Measurements from ENCODE around the gene EPB41. TPM values are rescaled to one million over a fixed set of nuclear protein-coding genes. Genes with fewer than 3 reads are reported as not detected.

EPB41 gene
- polyA plus RNA-seq, 1 of the 3 experiments (the other 2 are of a cell fraction), result 7.4 TPM

GRCh38 chr1:28966617-28967016 lies 52.2 kb downstream of the EPB41 start:
- Histone ChIP-seq H3K9ac (no peak overlapping the region), H3K9me2 (no peaks in the 10 kb centered on the region), H3K27ac (ENCODE audit: low read depth in 2 of 2, low read length in 1 of 2) (no peak overlapping the region), H3K27me3 (ENCODE audit: insufficient read depth) (no peaks in the 10 kb centered on the region), H2AFZ (ENCODE audit: low read depth) (no peak overlapping the region), H3F3A (replicated peaks; ENCODE audit: insufficient read depth) (peaks cover 4% of the 10 kb centered on the region), H3K4me1 (ENCODE audit: control insufficient read depth in 1 of 2, insufficient read depth in 2 of 2, low read depth in 1 of 2, low read length in 1 of 2) (peaks cover 0 to 2% of the 10 kb centered on the region in 2 experiments; a peak in 1 of 4 replicates), H3K9me3 (no peaks in the 10 kb centered on the region), H3K36me3 (replicated peaks in 1 of 2; ENCODE audit: control insufficient read depth in 1 of 2, insufficient read depth in 2 of 2, low read length in 1 of 2) (no peaks in the 10 kb centered on the region), H3K4me2 (no peak overlapping the region), H3K79me2 (ENCODE audit: insufficient read depth) (no peaks in the 10 kb centered on the region), H3K4me3 (ENCODE audit: low read depth in 2 of 2, low read length in 1 of 2) (no peak overlapping the region), H4K20me1 (ENCODE audit: insufficient read depth) (no peaks in the 10 kb centered on the region)
- 65% methylated on average over 2 of the region's 2 CpGs for WGBS (ENCODE audit: low lambda C conversion rate)
- POLR2A ChIA-PET, result no interaction called here
- TF ChIP-seq RCOR1 (IDR thresholded peaks at IDR 0.05; ENCODE audit: low read length) (no peak), MEF2A (IDR thresholded peaks at IDR 0.05; ENCODE audit: borderline replicate concordance, low read depth) (no peak), ELF1 (IDR thresholded peaks at IDR 0.05) (no peak), SMC3 (IDR thresholded peaks at IDR 0.05; ENCODE audit: low read depth, low read length) (no peak), CHD2 (IDR thresholded peaks at IDR 0.05; ENCODE audit: low read length, partially characterized antibody) (no peak)
- DNase-seq, result no peak
- CTCF ChIA-PET, result interaction anchor here (1.1 kb wide), 1 partner anchor 40 kb away, joined by 3 read pairs; no protein-coding TSS in a partner anchor

DNA sequence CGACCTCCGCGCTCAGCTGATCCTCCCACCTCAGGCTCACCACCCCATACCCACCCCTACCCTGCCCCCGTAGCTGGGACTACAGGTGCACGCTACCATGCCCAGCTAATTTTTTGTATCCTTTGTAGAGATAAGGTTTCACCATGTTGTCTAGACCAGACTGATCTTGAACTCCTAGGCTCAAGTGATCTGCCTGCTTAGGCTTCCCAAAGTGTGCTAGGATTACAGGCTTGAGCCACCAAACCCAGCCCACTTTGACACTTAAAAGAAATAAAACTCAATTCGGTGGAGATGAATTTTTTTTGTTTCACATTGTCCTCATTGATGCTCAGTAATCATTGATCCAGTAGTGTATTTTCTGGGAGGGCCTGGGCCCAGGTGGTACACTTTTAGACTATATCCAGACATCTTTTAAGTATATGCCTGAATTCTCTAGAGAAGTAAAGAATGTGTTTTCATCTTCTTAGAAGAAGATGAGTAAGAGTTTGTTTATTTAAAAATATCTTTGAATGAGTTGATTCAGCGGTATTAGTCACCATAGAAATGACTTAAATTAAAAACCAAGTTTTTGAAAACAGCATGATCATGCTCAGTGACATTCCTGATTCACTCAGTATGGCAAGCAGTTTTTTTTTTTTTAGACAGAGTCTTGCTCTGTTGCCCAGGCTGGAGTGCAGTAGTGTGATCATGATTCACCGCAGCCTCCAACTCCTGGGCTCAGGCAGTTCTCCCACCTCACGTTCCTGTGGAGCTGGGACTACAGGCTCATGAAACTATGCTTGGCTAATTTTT lies 57.8 kb downstream of the EPB41 start:
- DNase-seq, result no peak
- peaks cover 0 to 28% of the 10 kb centered on the region in 2 experiments; a peak in 3 of 4 replicates for H3K4me1 ChIP-seq (ENCODE audit: control insufficient read depth in 1 of 2, insufficient read depth in 2 of 2, low read depth in 1 of 2, low read length in 1 of 2)
- TF ChIP-seq PBX3 (IDR thresholded peaks at IDR 0.05), result peak; percentile 47
- peak; percentile 44; the same call in 1 of the 2 replicates for TF ChIP-seq TEAD4 (IDR thresholded peaks at IDR 0.05; ENCODE audit: borderline replicate concordance, insufficient read depth)
- no peak for TF ChIP-seq EZH2phosphoT487 (IDR thresholded peaks at IDR 0.05; ENCODE audit: borderline replicate concordance, low read depth)
- TF ChIP-seq JUND (IDR thresholded peaks at IDR 0.05), result peak; percentile 68
- no peak for TF ChIP-seq RXRA (IDR thresholded peaks at IDR 0.05; ENCODE audit: borderline replicate concordance, low read depth)
- TF ChIP-seq FOSL2 (IDR thresholded peaks at IDR 0.05; ENCODE audit: borderline replicate concordance, low read depth), result peak; percentile 77
- TF ChIP-seq TCF12 (IDR thresholded peaks at IDR 0.05), result peak; percentile 63
- 0 out of 4 replicates have a peak, but pooled peaks of 1 of the 2 experiments have one; percentile 21 for TF ChIP-seq EP300 (IDR thresholded peaks at IDR 0.05; ENCODE audit: borderline replicate concordance in 1 of 2, low read depth in 1 of 2, low read length in 1 of 2)
- TF ChIP-seq MAX (IDR thresholded peaks at IDR 0.05; ENCODE audit: low read depth), result peak; percentile 70; the same call in 1 of the 2 replicates
- no peaks in the 10 kb centered on the region for H4K20me1 ChIP-seq (ENCODE audit: insufficient read depth)
- ChIA-PET CTCF (interaction anchor here (0.7 kb wide), 1 partner anchor 230 kb away, joined by 4 read pairs; no protein-coding TSS in a partner anchor), POLR2A (no interaction called here)
- no peaks in the 10 kb centered on the region for H3K27me3 ChIP-seq (ENCODE audit: insufficient read depth)
- H3K4me3 ChIP-seq (ENCODE audit: low read depth in 2 of 2, low read length in 1 of 2), result no peak overlapping the region
- H3K27ac ChIP-seq (ENCODE audit: low read depth in 2 of 2, low read length in 1 of 2), result peak overlapping the region in 1 of 2 experiments; percentile 90; a peak in 2 of 4 replicates
- H2AFZ ChIP-seq (ENCODE audit: low read depth), result no peak overlapping the region
- H3K9ac ChIP-seq, result peak overlapping the region; percentile 24; the same call in 1 of the 2 replicates
- peak overlapping the region; percentile 35; the same call in 1 of the 2 replicates for H3K4me2 ChIP-seq
- H3K9me2 ChIP-seq, result no peaks in the 10 kb centered on the region
- 68% methylated on average over 9 of the region's 9 CpGs for WGBS (ENCODE audit: low lambda C conversion rate)
- no peaks in the 10 kb centered on the region for H3K9me3 ChIP-seq
- H3K79me2 ChIP-seq (ENCODE audit: insufficient read depth), result no peaks in the 10 kb centered on the region
- H3F3A ChIP-seq (replicated peaks; ENCODE audit: insufficient read depth), result peaks cover 26% of the 10 kb centered on the region
- H3K36me3 ChIP-seq (replicated peaks in 1 of 2; ENCODE audit: control insufficient read depth in 1 of 2, insufficient read depth in 2 of 2, low read length in 1 of 2), result no peaks in the 10 kb centered on the region

Data from SK-N-SH (cell line).